Measurements from ENCODE around the gene CLDN5.

DNA sequence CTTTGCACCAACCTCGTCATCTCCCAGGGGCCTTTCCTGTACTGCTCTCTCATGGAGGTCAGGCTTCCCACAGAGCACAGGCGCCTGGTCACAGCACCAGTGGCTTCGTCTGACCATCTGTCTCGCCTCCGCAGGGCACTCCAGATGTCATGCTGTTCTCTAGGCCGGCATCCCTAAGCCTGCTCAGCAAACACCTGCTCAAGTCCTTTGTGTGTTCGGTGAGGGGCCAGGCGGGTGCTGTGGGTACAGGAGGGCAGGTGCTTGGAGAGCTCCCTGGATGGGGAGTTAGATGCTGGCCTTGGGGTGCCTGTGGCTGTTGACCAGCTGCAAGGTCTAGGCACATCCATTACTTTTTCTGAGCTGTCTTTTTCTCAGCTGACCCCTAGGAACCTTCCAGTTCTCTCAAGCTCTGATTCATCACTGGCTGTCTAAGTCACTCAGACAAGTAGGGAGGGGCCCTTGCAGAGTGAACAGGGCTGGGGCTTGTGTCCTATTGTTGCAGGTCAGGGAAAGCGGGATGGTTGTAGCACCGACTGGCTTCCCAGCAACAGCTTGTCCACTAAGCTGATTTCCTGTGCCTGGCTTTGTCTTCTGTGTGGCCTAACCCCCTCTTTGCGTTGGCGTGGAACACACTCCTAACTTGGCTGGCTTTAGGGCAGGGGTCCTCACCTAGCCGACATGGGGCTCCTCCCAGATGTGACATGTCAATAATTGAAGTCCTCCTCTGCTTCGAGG lies 9.2 kb downstream of the CLDN5 start:
- TF ChIP-seq HDGF (IDR thresholded peaks at IDR 0.05; ENCODE audit: borderline replicate concordance) (no peak), BHLHE40 (IDR thresholded peaks at IDR 0.05; ENCODE audit: borderline replicate concordance) (no peak), SP1 (IDR thresholded peaks at IDR 0.05) (no peak), SUZ12 (IDR thresholded peaks at IDR 0.05) (no peak), ELF4 (IDR thresholded peaks at IDR 0.05) (no peak), PKNOX1 (IDR thresholded peaks at IDR 0.05) (no peak), ARNT (IDR thresholded peaks at IDR 0.05) (no peak), FOXA1 (IDR thresholded peaks at IDR 0.05) (no peak)

Measured in HEK293T (cell line).